ENCODE data around the gene PRKCB. TPM values are rescaled to one million over a fixed set of nuclear protein-coding genes. Genes with fewer than 3 reads are reported as not detected.

Gene PRKCB
- total RNA-seq, 1 experiment from 2014 or later: 0.89 TPM

DNA sequence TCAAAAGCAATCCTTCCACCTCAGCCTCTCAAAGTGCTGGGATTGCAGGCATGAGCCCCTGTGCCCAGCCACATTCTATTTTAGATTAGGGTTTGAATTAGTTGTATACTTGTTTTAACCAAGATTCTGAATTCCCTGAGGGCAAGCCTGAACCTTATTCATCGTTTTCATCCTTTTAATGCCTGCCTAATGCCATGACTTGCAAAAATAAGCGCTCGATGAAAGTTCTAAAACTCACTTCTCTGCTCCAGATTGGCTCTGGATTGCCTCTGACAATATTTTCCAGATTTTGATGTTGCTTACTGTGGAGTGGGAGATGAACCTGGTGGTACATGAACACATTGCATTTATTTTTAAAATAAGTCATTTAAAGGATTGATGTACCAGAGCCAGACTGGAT lies 329.5 kb downstream of the PRKCB start:
- CTCF ChIA-PET: no interaction called here
- Histone ChIP-seq H3K4me1 (ENCODE audit: control insufficient read depth in 1 of 2, insufficient read depth in 2 of 2, low read length in 2 of 2) (no peaks in the 10 kb centered on the region), H3K27ac (ENCODE audit: low read depth, low read length) (no peak overlapping the region), H3K4me3 (replicated peaks in 1 of 2; ENCODE audit: low read depth in 1 of 2, low read length in 2 of 2) (no peak overlapping the region), H2AFZ (ENCODE audit: low read depth, low read length, poor library complexity, severe bottlenecking) (no peak overlapping the region), H3K4me2 (ENCODE audit: low read length) (no peak overlapping the region), H3K9ac (ENCODE audit: low read length) (no peak overlapping the region), H3K9me3 (ENCODE audit: control insufficient read depth in 1 of 2, insufficient read depth in 1 of 2, low read depth in 1 of 2, low read length in 2 of 2) (no peaks in the 10 kb centered on the region), H3K27me3 (ENCODE audit: insufficient read depth, low read length) (peaks cover 20% of the 10 kb centered on the region), H3K36me3 (ENCODE audit: control insufficient read depth in 1 of 2, insufficient read depth in 2 of 2, low read length in 2 of 2) (no peaks in the 10 kb centered on the region), H4K20me1 (ENCODE audit: insufficient read depth) (no peaks in the 10 kb centered on the region), H3K79me2 (ENCODE audit: insufficient read depth, low read length) (no peaks in the 10 kb centered on the region), H3K9me2 (ENCODE audit: insufficient read depth) (no peaks in the 10 kb centered on the region)
- no peak for TF ChIP-seq EGR1 (IDR thresholded peaks at IDR 0.05; ENCODE audit: low read depth)
- no peak for TF ChIP-seq ZFX (IDR thresholded peaks at IDR 0.05)
- TF ChIP-seq EZH2 (IDR thresholded peaks at IDR 0.05): no peak
- no peak for TF ChIP-seq TCF7L2 (IDR thresholded peaks at IDR 0.05; ENCODE audit: borderline replicate concordance, extremely low read depth, insufficient read depth, insufficient read length)
- DNase-seq (ENCODE audit: low read depth, low spot score) (no peak), ATAC-seq (no peak)
- POLR2A ChIA-PET: no interaction called here
- no TSS peak for BruUV-seq (replicated peaks)
- RAD21 ChIA-PET (ENCODE audit: low non-redundant PET in 1 of 2, low total read pairs in 2 of 2, uncharacterized antibody in 2 of 2, unreplicated experiment in 2 of 2): no interaction called here
- intact Hi-C loops (cut with micrococcal nuclease): no loop called here

DNA sequence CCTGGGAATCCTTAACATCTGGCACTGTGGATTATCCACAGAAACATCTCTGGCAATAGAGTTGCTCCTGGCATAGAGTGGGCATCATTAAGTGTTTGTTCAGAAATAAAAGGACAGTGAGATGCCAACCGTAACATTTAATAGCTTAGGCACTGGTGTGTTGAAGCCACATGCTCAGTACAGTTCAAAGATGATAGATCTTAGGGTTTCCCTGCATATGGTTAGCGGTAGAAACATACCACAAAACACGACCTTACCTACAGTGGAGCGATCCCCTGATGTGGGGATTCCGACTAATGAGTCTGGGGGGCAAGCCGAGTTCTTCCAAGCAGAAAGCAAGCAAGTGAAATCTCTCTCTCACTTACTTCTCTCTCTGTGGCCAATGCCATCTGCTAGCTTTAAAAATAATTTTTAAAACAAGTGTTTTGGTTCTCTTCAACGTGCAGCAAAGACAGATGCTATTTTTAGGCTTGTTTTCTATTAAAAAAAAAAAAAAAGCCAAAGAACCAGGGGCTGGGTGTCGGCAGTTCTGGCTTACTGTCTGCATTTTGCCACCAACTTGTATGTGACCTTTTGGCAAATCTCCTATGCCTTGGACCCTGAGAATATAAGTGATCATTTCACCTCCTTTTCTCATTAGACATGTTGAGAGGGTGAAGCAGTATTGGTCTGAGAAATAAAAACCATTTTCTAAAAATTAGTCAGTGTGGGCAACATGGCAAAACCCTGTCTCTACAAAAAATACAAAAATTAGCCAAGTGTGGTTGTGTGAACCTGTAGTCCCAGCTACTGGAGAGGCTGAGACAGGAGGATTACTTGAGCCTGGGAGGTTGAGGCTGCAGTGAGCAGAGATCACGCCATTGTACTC lies 331.1 kb downstream of the PRKCB start:
- Histone ChIP-seq H3K4me3 (replicated peaks in 1 of 2; ENCODE audit: low read depth in 1 of 2, low read length in 2 of 2) (no peak overlapping the region), H3K9me2 (ENCODE audit: insufficient read depth) (no peaks in the 10 kb centered on the region), H4K20me1 (ENCODE audit: insufficient read depth) (no peaks in the 10 kb centered on the region), H3K27ac (ENCODE audit: low read depth, low read length) (no peak overlapping the region), H3K9ac (ENCODE audit: low read length) (no peak overlapping the region), H3K4me2 (ENCODE audit: low read length) (no peak overlapping the region), H3K27me3 (ENCODE audit: insufficient read depth, low read length) (peaks cover 20% of the 10 kb centered on the region), H3K9me3 (ENCODE audit: control insufficient read depth in 1 of 2, insufficient read depth in 1 of 2, low read depth in 1 of 2, low read length in 2 of 2) (no peaks in the 10 kb centered on the region), H2AFZ (ENCODE audit: low read depth, low read length, poor library complexity, severe bottlenecking) (no peak overlapping the region), H3K4me1 (ENCODE audit: control insufficient read depth in 1 of 2, insufficient read depth in 2 of 2, low read length in 2 of 2) (no peaks in the 10 kb centered on the region), H3K36me3 (ENCODE audit: control insufficient read depth in 1 of 2, insufficient read depth in 2 of 2, low read length in 2 of 2) (no peaks in the 10 kb centered on the region), H3K79me2 (ENCODE audit: insufficient read depth, low read length) (no peaks in the 10 kb centered on the region)
- intact Hi-C loops (cut with micrococcal nuclease): no loop called here
- ChIA-PET CTCF (no interaction called here), RAD21 (ENCODE audit: low non-redundant PET in 1 of 2, low total read pairs in 2 of 2, uncharacterized antibody in 2 of 2, unreplicated experiment in 2 of 2) (no interaction called here), POLR2A (no interaction called here)
- ATAC-seq: no peak
- BruUV-seq (replicated peaks): no TSS peak
- no peak for DNase-seq (ENCODE audit: low read depth, low spot score)
- no peak for TF ChIP-seq POLR2AphosphoS5 (IDR thresholded peaks at IDR 0.05; ENCODE audit: low read depth, low read length)
- TF ChIP-seq POLR2A (IDR thresholded peaks at IDR 0.05; ENCODE audit: borderline replicate concordance, extremely low read depth, insufficient read depth, insufficient read length): no peak
- no peak for TF ChIP-seq RAD21 (IDR thresholded peaks at IDR 0.05; ENCODE audit: low read depth)
- no peak for TF ChIP-seq SP1 (IDR thresholded peaks at IDR 0.05; ENCODE audit: low read depth)
- no peak for TF ChIP-seq JUND (IDR thresholded peaks at IDR 0.05)
- TF ChIP-seq ELF1 (IDR thresholded peaks at IDR 0.05; ENCODE audit: borderline replicate concordance, low read depth): no peak
- no peak for TF ChIP-seq CEBPB (IDR thresholded peaks at IDR 0.05; ENCODE audit: low read depth)
- TF ChIP-seq, protein P1, sequence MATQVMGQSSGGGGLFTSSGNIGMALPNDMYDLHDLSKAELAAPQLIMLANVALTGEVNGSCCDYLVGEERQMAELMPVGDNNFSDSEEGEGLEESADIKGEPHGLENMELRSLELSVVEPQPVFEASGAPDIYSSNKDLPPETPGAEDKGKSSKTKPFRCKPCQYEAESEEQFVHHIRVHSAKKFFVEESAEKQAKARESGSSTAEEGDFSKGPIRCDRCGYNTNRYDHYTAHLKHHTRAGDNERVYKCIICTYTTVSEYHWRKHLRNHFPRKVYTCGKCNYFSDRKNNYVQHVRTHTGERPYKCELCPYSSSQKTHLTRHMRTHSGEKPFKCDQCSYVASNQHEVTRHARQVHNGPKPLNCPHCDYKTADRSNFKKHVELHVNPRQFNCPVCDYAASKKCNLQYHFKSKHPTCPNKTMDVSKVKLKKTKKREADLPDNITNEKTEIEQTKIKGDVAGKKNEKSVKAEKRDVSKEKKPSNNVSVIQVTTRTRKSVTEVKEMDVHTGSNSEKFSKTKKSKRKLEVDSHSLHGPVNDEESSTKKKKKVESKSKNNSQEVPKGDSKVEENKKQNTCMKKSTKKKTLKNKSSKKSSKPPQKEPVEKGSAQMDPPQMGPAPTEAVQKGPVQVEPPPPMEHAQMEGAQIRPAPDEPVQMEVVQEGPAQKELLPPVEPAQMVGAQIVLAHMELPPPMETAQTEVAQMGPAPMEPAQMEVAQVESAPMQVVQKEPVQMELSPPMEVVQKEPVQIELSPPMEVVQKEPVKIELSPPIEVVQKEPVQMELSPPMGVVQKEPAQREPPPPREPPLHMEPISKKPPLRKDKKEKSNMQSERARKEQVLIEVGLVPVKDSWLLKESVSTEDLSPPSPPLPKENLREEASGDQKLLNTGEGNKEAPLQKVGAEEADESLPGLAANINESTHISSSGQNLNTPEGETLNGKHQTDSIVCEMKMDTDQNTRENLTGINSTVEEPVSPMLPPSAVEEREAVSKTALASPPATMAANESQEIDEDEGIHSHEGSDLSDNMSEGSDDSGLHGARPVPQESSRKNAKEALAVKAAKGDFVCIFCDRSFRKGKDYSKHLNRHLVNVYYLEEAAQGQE (IDR thresholded peaks at IDR 0.05; ENCODE audit: low read depth): no peak
- TF ChIP-seq TCF7L2 (IDR thresholded peaks at IDR 0.05; ENCODE audit: borderline replicate concordance, extremely low read depth, insufficient read depth, insufficient read length): no peak
- no peak for TF ChIP-seq CBX3 (IDR thresholded peaks at IDR 0.05; ENCODE audit: low read depth)
- TF ChIP-seq, protein P2, sequence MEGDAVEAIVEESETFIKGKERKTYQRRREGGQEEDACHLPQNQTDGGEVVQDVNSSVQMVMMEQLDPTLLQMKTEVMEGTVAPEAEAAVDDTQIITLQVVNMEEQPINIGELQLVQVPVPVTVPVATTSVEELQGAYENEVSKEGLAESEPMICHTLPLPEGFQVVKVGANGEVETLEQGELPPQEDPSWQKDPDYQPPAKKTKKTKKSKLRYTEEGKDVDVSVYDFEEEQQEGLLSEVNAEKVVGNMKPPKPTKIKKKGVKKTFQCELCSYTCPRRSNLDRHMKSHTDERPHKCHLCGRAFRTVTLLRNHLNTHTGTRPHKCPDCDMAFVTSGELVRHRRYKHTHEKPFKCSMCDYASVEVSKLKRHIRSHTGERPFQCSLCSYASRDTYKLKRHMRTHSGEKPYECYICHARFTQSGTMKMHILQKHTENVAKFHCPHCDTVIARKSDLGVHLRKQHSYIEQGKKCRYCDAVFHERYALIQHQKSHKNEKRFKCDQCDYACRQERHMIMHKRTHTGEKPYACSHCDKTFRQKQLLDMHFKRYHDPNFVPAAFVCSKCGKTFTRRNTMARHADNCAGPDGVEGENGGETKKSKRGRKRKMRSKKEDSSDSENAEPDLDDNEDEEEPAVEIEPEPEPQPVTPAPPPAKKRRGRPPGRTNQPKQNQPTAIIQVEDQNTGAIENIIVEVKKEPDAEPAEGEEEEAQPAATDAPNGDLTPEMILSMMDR (IDR thresholded peaks at IDR 0.05 in 2 of 3, conservative IDR thresholded peaks at IDR 0.05 in 1 of 3; ENCODE audit: borderline replicate concordance in 1 of 3, insufficient read depth in 1 of 3, low read depth in 2 of 3, low read length in 2 of 3): no peak
- TF ChIP-seq ZFX (IDR thresholded peaks at IDR 0.05): no peak

Measured in HCT116 (cell line).